H54 (cell line): Measurements from ENCODE around the gene RAE1.

Experiments
- DNase-seq: peaks from one replicate; pipeline ENCODE4 v3.0.0; 2011; ENCODE audit warnings: low spot score, mixed read lengths; ENCODE audit not compliant: insufficient read length
- FAIRE-seq: peaks from 3 replicates; lab custom pipeline; 2011; peaks lifted over from hg19 to GRCh38; lab: Jason Lieb, UNC
- POLR2A ChIP-seq: IDR thresholded peaks from 2 replicates; pipeline ENCODE4 v1.6.1; 2011; ENCODE audit warnings: low read depth, mild to moderate bottlenecking, low read length

Gene RAE1

DNA sequence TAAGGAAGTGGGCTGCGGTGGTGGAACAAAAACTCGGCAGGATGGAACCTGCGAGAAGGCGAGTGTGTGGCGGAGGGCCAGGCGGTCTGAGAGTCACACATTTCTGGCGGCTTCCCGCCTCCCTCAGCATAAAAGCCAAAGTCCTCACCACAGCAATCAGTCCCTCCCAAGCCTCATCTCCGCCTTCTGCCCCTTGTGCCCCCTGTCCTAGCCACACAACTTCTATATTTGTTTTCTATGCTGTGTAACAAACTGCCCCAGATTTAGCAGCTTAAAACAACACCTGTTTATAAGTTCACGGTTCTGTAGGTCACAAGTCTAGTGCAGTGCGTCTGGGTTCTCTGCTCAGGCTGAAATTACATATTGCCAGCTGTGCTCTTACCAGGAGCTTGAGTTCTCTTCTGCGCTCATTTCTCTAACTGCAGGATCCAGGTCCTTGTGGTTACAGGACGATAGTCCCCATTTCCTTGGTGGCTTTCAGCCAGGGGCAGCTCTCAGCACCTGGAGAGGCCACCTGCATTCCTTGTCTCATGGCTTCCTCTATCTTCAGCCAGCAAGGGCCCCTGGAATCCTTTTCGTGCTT lies 33.2 kb upstream of the RAE1 start:
- no peak for TF ChIP-seq POLR2A
- FAIRE-seq (no peak), DNase-seq (no peak)

DNA sequence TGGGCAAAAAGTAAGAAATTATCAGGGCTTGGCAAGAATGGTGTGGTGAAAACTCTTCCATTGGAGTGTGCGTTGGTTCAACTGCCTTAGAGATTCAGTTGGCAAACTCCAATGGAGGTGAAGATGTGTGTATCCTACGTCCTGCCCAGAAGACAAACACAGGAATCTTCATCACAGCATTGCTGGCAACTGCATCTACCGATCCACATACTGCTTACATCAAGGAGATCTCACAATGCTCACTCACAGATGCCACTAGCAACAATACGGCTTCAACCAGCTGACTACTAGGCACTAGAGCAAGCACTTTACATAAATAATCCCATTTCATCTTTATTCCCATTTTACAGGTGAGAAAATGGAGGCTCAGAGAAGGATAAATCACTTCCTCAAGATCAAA lies 31.5 kb upstream of the RAE1 start:
- no peak for FAIRE-seq
- TF ChIP-seq POLR2A = no peak
- DNase-seq = no peak

- TF ChIP-seq POLR2A = no peak
- DNase-seq = no peak
- FAIRE-seq = no peak
These were observed 30.7 kb upstream of the RAE1 start for GRCh38 chr20:57320358-57320757.

DNA sequence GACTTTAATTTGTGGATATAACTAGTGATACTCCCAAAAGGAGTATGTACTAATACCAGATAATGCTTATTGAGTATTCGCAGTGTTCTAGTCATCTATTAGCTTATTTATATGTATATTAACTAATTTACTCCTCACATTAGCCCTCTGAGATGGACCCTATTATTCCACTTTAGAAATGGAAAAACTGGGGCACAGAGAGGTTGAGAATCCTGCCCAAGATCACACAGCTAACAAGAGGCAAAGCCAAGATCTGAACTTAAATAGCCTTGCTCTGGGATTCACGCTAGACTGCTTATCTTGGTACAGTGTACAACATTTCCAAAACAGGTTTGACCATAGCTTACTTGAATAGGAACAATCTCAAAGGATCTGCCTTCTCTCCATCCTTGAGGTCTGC lies 29.9 kb upstream of the RAE1 start:
- FAIRE-seq (no peak), DNase-seq (no peak)
- no peak for TF ChIP-seq POLR2A

DNA sequence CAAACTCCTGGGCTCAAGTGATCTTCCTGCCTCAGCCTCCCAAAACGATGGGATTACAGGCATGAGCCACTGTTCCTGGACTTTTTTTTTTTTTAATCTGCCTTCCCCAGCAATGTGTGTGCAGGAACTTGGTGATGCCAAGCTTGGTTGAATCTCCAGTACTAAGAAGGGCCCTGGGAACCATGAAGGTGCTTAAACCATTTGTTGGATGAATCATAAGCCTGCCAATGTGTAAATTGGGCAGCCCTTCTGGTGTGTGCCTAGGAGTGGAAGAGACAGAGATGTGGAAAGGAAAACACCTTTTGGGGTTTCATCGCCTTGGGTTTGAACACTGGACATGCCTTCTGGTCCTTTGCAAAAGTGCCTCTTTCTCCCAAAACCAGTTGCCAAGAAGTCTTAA lies 28.6 kb upstream of the RAE1 start:
- FAIRE-seq (no peak), DNase-seq (no peak)
- TF ChIP-seq POLR2A = no peak

DNA sequence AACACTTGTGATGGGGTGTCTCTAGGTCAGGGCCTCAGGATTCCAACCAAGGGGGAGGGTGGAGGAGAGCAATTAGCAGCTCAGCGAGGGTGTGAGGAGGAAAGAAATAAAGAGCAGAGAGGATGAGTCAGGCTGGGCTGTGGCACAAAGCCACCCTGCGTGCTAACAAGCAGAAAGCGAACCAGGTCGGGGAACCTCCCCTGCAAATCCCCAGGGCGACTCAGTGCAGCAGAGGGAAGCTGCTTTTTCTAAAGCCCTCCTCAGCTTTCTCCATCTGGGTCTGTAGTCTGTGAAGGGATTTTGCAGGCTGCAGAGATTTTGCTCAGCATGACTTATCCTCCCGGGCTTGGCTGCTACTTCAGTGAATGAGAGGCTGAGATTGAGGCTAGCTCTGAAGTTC lies 28.0 kb upstream of the RAE1 start:
- DNase-seq = no peak
- no peak for TF ChIP-seq POLR2A
- FAIRE-seq = no peak

DNA sequence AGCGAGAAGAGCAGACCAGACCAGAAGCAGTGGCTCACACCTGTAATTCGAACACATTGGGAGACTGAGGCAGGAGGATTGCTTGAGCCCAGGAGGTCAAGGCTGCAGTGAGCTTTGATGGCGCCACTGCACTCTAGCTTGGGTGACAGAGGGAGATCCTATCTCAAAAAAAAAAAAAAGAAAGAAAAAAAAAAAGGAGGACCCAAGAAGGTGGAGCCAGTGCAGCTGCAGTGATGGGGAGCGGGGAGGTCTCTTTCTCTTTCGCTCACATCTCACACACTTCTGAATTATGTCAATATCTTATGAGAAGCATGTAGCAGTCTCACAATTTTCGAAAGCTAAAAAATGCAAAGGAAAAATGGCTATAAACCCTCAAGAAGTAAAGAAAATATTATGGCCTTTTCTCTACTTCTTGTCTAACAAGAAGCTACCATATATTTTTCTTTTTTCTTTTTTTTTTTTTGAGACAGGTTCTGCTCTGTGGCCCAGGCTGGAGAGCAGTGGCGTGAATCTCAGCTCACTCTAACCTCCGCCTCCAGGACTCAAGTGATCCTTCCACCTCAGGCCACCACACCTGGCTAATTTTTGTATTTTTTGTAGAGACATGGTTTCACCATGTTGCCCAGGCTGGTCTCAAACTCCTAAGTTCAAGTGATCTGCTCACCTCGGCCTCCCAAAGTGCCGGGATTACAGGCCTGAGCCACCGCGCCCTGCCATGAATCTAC lies 25.3 kb upstream of the RAE1 start:
- FAIRE-seq (no peak), DNase-seq (no peak)
- TF ChIP-seq POLR2A = no peak

DNA sequence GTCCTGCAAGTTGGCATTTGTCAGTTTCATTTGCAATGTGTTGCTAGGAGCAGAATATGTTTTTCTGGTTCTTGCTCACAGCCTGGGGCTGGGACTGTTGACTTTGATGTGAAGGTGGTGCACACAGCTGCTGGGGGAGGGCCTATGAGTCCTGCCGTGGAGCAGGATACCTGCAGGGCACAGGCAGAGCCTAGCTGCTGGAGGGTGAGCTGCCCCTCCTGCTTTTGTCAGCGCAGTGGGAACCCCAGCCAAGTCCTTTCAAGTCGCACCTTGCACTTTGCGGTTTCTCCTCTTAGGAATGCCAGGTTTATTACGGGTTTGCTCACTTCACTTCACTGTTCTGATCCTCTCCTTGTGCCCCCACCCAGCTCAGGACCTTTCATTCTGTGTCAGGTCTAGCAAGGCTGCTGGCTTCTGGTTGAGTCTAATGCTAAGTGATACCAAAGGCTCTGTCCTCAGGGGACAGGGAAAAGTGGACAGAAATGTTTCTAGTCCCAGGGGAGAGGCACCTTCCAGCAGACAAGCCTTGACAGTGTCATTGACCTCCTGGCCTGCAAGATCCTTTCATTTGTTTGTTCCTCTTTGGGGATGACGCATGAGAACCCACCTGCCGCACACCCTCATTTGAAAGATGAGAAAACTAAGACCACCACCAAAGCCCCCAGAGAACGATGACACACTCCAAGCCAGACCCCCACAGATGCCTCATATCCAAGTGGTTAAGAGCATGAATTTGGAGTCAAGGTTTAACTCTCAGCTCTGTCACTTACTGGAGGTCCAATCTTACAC lies 24.2 kb upstream of the RAE1 start:
- no peak for TF ChIP-seq POLR2A
- DNase-seq (no peak), FAIRE-seq (no peak)

GRCh38 chr20:57327820-57328219 lies 23.2 kb upstream of the RAE1 start:
- no peak for TF ChIP-seq POLR2A
- no peak for FAIRE-seq
- no peak for DNase-seq

DNA sequence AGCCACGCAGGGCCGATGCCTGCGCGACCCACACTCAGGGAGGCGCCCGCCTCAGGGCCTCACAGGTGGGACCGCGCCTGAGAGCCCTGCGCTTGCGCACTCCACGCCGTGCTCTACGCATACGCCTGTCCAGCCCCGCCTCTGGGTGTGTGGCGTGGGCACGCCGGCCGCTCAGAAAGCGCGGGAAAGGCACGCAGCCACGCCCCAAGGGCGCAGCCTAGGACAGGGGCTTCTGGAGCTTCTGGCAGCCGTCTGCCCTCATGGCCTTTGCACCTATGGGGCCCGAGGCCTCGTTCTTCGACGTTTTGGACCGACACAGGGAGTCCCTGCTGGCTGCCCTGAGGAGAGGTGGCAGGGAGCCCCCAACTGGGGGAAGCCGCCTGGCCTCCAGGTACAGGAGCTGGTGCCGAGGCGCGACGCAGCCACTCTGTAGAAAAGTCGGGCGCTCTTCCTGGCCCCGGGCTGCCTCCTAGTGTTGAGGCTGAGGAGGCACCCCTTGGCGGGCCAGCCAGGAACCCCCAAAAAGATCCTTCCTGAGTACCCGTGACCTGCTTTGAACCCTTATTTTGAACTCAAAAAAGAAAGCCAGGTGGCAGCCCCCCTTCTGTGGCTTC lies 21.3 kb upstream of the RAE1 start, which contains the start of gene SPO11:
Gene SPO11, plus strand, starts transcription at position 196 of the 614 bp plus-strand sequence. Its CDS starts 65 bp downstream, at position 261.
- DNase-seq (no peak), FAIRE-seq (no peak)
- TF ChIP-seq POLR2A = no peak

- DNase-seq = no peak
- no peak for FAIRE-seq
- TF ChIP-seq POLR2A = no peak
These were observed 20.1 kb upstream of the RAE1 start for GRCh38 chr20:57330998-57331397.

DNA sequence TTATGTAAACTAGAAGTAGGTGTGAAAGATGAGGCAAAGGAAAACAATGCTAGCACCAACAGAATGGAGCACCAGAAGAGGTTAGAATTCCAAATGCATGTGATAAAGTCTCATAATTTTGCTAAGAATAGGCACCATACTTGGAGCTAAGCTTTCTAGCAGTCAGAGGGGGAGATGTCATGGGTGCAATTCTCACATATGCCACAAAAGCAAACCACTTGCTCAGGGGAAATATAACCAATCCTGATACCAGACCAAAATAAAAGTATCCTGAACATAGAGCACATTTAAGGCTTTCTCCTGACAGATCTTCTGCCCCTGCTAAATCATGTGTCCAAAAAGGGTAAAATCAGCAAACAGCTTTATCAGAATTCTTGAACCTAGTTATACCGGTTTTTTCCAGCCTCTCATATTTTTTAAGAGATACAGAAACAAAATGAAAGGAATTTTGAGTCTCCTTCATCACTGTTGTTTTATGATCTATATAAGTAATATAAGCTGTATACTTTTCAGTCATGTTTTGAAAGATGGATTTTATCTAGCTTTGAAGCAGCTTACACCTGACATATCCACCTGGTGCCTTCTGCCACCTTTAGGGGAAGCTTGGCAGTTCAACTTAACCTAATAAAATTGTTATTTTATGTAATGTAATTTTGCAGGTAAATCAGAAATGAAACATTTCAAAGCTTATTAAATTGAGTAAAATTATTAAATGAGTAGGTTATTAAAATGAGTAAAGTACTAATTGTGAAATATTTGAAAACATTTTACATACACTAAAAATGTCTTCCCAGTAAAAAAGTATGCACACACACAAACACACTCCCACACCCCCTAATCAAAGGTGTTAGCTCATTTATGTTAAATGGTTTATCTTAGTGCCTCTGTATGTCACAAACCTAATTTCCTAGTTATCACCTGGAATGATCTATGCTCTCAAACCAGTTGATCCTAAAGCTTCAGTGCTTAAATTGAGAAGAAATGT lies 18.7 kb upstream of the RAE1 start:
- FAIRE-seq = no peak
- TF ChIP-seq POLR2A = no peak
- no peak for DNase-seq

GRCh38 chr20:57335392-57335791 lies 15.7 kb upstream of the RAE1 start:
- TF ChIP-seq POLR2A = no peak
- DNase-seq (no peak), FAIRE-seq (no peak)
